A673 (cell line): ENCODE data around the gene TTLL5. TPM values are rescaled to one million over a fixed set of nuclear protein-coding genes. Genes with fewer than 3 reads are reported as not detected.

ENCODE experiments used
- BruUV-seq: library from RNA; stranded (reverse); fragments of 400-500 nt; replicated peaks from 2 replicates; lab custom pipeline; 2021; lab: Mats Ljungman, UMichigan
- CTCF ChIA-PET: fragments of 300-600 bp; sonication (Branson Sonifier 250); formaldehyde crosslinking; loops from one replicate; lab custom pipeline; 2022; ENCODE audit warnings: antibody characterized with exemption; lab: Charles Lee
- POLR2A ChIA-PET: fragments of 300-600 bp; sonication (Branson Sonifier 250); formaldehyde crosslinking; loops from one replicate; lab custom pipeline; 2022; ENCODE audit warnings: antibody characterized with exemption; ENCODE audit not compliant: low non-redundant PET; lab: Charles Lee
- DNase-seq: peaks from one replicate; pipeline ENCODE4 v3.0.0-alpha.2; 2015; ENCODE audit warnings: low spot score
- H3K27ac ChIP-seq: fragments of 200-600 bp; sonication (generic); 2 replicates; pipeline ENCODE4 v1.5.1; 2016; ENCODE audit warnings: mixed run types, low read depth, mild to moderate bottlenecking, mixed read lengths, antibody characterized with exemption, low read length; ENCODE audit not compliant: poor library complexity, severe bottlenecking
- H3K27me3 ChIP-seq: fragments of 200-600 bp; sonication (generic); replicated peaks from 2 replicates; pipeline ENCODE4 v1.6.1; 2017; ENCODE audit warnings: mixed run types, low read depth, mild to moderate bottlenecking, mixed read lengths, antibody characterized with exemption, low read length; ENCODE audit not compliant: insufficient read depth, poor library complexity
- H3K36me3 ChIP-seq: fragments of 200-600 bp; sonication (generic); 2 replicates; pipeline ENCODE4 v1.6.1; 2016; ENCODE audit warnings: mixed run types, mild to moderate bottlenecking, mixed read lengths, antibody characterized with exemption, low read length; ENCODE audit not compliant: insufficient read depth, poor library complexity, severe bottlenecking
- H3K4me1 ChIP-seq: fragments of 200-600 bp; sonication (generic); 2 replicates; pipeline ENCODE4 v1.6.1; 2017; ENCODE audit warnings: mixed run types, mild to moderate bottlenecking, mixed read lengths, antibody characterized with exemption, low read length; ENCODE audit not compliant: insufficient read depth, poor library complexity, severe bottlenecking
- H3K4me3 ChIP-seq: fragments of 200-600 bp; sonication (generic); 2 replicates; pipeline ENCODE4 v1.5.1; 2016; ENCODE audit warnings: low read depth, mixed run types, mild to moderate bottlenecking, mixed read lengths, low read length; ENCODE audit not compliant: poor library complexity, severe bottlenecking
- H3K9me3 ChIP-seq: fragments of 200-600 bp; sonication (generic); 2 replicates; pipeline ENCODE4 v1.6.1; 2016; ENCODE audit warnings: mixed run types, low read depth, mild to moderate bottlenecking, mixed read lengths, antibody characterized with exemption, low read length; ENCODE audit not compliant: poor library complexity, severe bottlenecking
- CTCF ChIP-seq: fragments of 300-800, 200-600 bp; sonication (generic); conservative IDR thresholded peaks from 2 replicates; pipeline ENCODE4 v1.5.1; 2017; ENCODE audit warnings: low read depth, mild to moderate bottlenecking, antibody characterized with exemption, low read length, moderate library complexity, mixed read lengths
- EZH2 ChIP-seq: fragments of 200-600 bp; sonication (generic); IDR thresholded peaks from 2 replicates; pipeline ENCODE4 v1.6.1; 2017; ENCODE audit warnings: borderline replicate concordance, low read depth, mild to moderate bottlenecking, mixed read lengths, antibody characterized with exemption, low read length; ENCODE audit not compliant: poor library complexity, severe bottlenecking
- intact Hi-C: fragments of 100-400 bp; cut with micrococcal nuclease; formaldehyde crosslinking; loops from one replicate; pipeline ENCODE4 v1.10.0; 2022; ENCODE audit not compliant: unreplicated experiment
- total RNA-seq: library from RNA; stranded (reverse); gene quantifications from 2 replicates; pipeline ENCODE4 v1.2.3, GENCODE V29; 2021

Gene TTLL5
- total RNA-seq, 1 experiment from 2014 or later: 56.7 TPM

- BruUV-seq: no TSS peak
- DNase-seq: no peak
- CTCF ChIA-PET: no interaction called here
- POLR2A ChIA-PET: no interaction called here
- Histone ChIP-seq H3K27me3 (no peaks in the 10 kb centered on the region), H3K9me3 (no peaks in the 10 kb centered on the region), H3K27ac (no peak overlapping the region), H3K4me3 (no peak overlapping the region), H3K4me1 (no peaks in the 10 kb centered on the region), H3K36me3 (peaks cover 11% of the 10 kb centered on the region)
- no peak for TF ChIP-seq CTCF
- no peak for TF ChIP-seq EZH2
- intact Hi-C loops: no loop called here
Observed at GRCh38 chr14:75821831-75822521, 160.9 kb downstream of the TTLL5 start.

- ChIA-PET POLR2A (no interaction called here), CTCF (no interaction called here)
- H3K4me3 ChIP-seq: no peak overlapping the region
- TF ChIP-seq EZH2: no peak
- TF ChIP-seq CTCF: no peak
- intact Hi-C loops: no loop called here
- no peak overlapping the region for H3K27ac ChIP-seq
- BruUV-seq: no TSS peak
- no peak for DNase-seq
- peaks cover 11% of the 10 kb centered on the region for H3K36me3 ChIP-seq
- H3K9me3 ChIP-seq: no peaks in the 10 kb centered on the region
- no peaks in the 10 kb centered on the region for H3K27me3 ChIP-seq
- H3K4me1 ChIP-seq: no peaks in the 10 kb centered on the region
Observed at GRCh38 chr14:75822522-75823141, 161.6 kb downstream of the TTLL5 start.

GRCh38 chr14:75823334-75823733 is 162.3 kb downstream of the TTLL5 start:
- H3K4me1 ChIP-seq: no peaks in the 10 kb centered on the region
- ChIA-PET CTCF (no interaction called here), POLR2A (no interaction called here)
- H3K9me3 ChIP-seq: no peaks in the 10 kb centered on the region
- no TSS peak for BruUV-seq
- H3K4me3 ChIP-seq: no peak overlapping the region
- no peak for TF ChIP-seq EZH2
- no peak for TF ChIP-seq CTCF
- no peaks in the 10 kb centered on the region for H3K27me3 ChIP-seq
- H3K36me3 ChIP-seq: peaks cover 11% of the 10 kb centered on the region
- no peak overlapping the region for H3K27ac ChIP-seq
- intact Hi-C loops: no loop called here
- no peak for DNase-seq
